GM18861 (cell line): ENCODE measurements around the gene GRAMD4.
"Not testable (repeated sequence)": the region's sequence is repeated elsewhere in the genome, so short reads cannot be mapped to it uniquely, and the experiment has no call there.

Source experiments
- ATAC-seq: cut with Tn5 transposase; IDR thresholded peaks from one replicate; pipeline ENCODE4 v1.9.1; 2021; ENCODE audit not compliant: unreplicated experiment

Gene GRAMD4

GRCh38 chr22:46634973-46635685 lies 14.9 kb downstream of the GRAMD4 start:
- not testable (repeated sequence) for ATAC-seq

DNA sequence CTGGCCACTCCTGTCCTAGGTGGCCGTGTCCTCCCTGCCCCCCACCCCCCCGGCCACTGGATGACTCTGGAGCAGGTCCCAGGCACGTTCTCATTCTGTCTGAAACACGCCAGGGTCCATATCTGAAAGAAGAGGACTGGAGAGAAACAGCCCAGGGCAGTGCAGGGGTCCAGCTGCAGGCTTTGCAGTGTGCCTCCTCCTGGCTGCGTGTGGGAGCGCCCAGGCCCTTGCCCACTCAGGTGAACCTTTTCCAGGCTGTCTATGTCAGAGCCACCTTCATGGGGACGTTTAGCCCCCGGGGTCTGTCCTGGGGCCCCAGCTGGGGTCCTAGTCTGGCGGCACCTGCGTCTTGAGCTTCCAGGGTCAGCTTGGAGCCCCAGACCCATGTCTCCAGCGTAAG lies 15.6 kb downstream of the GRAMD4 start:
- no peak for ATAC-seq

GRCh38 chr22:46636221-46637002 lies 16.2 kb downstream of the GRAMD4 start:
- ATAC-seq: no peak

GRCh38 chr22:46637711-46638600 lies 17.8 kb downstream of the GRAMD4 start:
- no peak for ATAC-seq

DNA sequence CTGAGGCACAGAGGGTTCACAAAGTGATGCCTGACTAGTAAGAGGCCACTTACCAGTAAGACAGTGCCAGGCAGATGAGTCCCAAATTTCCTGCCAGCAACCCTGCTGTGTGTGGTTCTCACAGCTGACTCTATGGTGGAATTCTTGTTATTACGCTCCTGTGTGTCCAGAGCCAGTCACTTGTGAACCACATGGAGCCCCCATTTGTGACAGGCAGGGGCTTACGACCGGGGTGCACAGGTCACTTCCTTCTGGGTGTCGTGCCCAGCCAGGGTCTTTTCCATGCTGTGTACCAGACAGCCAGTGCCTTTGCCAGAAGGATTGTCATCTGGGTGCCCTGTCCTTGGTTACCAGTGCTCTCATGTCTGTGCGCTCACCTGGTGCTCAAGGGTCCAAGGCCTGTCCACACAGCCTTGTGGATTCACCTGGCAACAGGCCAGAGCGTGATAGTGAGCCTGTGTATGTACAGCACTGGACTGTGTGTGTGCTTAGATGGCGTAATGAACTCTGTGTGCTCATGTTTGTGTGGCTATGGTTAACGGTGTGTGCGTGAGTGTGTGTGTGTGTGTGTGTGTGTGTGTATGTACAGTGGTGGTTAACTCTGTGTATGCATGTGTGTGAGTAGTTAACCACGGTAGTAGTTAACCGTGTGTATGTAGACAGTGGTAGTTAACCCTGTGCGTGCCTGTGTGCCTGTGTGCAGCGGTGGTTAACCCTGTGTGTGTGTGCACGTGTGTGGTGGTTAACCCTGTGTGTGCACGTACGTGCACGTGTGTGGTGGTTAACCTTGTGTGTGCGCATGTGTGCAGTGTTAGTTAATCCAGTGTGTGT lies 18.6 kb downstream of the GRAMD4 start:
- ATAC-seq: no peak

DNA sequence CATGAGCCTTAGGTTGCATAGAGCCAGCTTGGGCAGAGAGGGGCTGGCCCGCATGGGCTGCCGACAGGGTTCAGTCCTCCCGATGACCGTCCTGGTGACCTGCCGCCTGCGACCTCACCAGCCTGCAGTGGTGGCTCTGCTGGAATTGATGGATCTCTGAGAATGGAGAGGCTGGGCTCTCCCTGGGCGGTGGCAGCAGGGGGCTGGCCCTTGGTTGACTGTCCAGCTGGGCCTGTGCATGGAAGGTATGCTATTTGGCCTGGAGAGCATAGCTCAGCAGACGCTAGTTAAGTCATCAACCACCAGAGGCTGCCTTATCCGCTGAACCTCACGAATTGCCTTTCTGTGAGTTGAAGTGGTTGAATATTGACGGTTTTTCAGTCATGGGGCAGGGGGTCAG lies 19.7 kb downstream of the GRAMD4 start:
- no peak for ATAC-seq

DNA sequence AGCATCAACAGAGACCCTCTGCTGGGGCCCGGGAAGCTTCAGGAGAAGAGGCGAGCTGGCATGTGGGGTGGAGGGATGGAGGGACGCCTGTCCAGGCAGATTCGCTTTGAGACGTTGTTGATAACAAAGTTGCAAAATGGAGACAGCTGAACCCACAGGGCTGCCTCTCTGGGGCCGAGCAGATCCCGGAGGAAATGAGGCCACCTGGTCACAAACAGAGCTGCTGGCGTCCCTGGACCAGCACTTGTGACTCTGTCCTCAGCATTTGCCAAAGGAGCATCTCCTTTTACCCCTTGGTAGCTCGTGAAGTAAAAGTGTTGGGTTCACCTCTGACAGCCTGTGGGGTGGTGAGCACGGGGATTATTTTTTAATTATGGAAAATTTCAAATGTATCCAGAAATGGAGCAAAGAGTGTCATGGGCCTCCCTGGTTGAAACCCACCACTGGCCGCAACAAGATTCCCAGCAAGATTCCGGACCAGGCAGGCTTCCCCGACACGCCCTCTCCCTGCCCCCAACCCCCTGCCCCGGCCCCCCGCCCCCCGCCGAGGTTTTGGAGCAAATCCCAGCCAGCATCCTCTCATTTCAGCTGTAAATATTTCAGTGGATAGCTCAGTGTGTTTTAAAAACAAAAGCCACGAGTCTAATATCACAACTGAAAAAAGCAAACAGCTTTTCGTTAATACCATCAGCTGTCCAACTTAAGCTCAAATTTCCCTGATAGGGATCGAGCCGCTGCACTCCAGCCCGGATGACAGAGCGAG lies 20.3 kb downstream of the GRAMD4 start:
- ATAC-seq: no peak

DNA sequence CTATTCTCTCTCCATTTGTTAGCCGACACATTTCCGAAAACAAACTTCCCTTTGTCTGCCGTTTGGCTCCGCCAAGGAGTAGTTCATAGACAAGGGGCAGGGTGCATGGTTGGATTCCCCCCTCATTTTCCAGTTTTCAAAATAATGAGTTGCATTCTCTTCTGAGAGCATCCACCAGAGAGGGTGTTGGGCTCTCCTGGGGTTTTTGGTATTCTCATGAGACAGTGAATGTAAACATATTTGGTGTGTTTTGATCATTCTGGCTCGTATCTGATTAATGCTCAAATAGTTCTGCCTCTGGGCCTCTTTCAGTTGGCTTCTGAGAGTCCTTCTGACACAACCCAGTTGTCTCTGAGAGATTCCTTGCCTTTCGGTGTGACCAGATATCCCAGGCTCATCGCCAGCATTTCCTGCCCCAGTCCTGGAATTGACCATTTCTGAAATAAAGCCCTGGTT lies 21.7 kb downstream of the GRAMD4 start:
- ATAC-seq: no peak

- not testable (repeated sequence) for ATAC-seq
Measured at GRCh38 chr22:46642840-46643480, 22.8 kb downstream of the GRAMD4 start.

- ATAC-seq: no peak
Measured at GRCh38 chr22:46646531-46647215, 26.5 kb downstream of the GRAMD4 start.

- not testable (repeated sequence) for ATAC-seq
Measured at GRCh38 chr22:46648225-46648820, 28.1 kb downstream of the GRAMD4 start.

- ATAC-seq: no peak
Measured at GRCh38 chr22:46649141-46650077, 29.2 kb downstream of the GRAMD4 start.

DNA sequence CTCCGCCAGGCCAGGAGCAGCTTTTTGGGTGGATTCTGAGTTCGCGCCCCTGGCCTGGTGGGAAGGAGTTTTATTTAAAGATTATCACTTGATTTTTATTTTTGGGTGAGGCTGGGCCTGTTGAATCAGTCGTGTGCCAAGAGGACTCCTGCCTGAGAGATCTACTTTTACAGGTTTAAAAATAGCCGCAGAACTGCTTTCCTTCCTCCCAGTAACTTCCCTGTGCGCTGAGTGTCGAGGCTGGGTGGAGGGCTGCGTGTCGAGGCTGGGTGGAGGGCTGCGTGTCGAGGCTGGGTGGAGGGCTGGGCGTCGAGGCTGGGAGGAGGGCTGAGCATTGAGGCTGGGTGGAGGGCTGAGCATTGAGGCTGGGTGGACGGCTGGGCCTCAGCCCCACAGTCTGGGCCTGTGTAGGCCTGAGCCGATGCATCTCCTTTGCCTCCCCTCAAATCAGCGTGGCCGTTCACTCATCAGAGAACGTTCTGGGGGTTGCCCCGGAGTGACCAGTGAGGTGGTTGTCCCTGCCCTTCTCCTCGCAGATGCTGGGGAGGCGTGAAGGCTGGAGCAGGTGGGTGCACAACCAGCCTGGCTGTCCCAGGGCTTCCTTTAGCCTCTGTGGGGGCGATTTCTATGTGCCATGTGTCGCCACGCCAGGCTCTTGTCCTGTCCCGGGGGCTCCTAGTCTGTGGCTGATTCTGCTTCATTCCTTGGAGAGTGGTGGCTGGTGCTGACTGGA lies 30.1 kb downstream of the GRAMD4 start:
- ATAC-seq: no peak

GRCh38 chr22:46651316-46651715 lies 31.1 kb downstream of the GRAMD4 start:
- ATAC-seq: no peak

- no peak for ATAC-seq
Measured at GRCh38 chr22:46652081-46652846, 32.1 kb downstream of the GRAMD4 start.

DNA sequence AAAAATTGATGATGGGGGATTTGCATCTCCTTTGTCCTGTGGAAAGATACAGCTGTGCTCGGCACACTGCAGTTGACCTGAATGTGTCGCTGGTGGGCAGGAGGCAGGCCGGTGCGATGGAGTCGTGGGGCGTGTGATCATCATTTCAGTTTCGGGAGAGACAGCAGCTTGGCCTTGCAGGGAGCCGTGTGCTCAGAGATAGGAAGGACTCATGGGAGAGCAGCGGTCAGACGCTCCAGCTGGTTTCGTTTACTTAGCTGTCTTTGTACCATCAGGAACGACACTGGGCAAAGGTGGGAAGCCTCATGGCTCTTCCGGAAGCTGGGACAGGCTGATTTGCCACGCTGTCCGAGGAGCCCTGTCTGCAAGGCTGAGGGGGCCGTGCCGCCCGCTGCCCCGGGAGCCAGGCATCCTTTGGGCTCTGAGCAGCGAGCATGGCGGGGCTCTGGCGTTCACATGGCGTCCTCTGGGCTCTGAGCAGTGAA lies 32.7 kb downstream of the GRAMD4 start:
- no peak for ATAC-seq
